IMR-90 (cell line): ENCODE data around the gene GATA5. TPM values are rescaled to one million over a fixed set of nuclear protein-coding genes. Genes with fewer than 3 reads are reported as not detected.
"Not testable (repeated sequence)": the region's sequence is repeated elsewhere in the genome, so short reads cannot be mapped to it uniquely, and the experiment has no call there.

ENCODE experiments used
- ATAC-seq: fragments of 200-7000 bp; cut with Tn5 transposase; 2 replicates; pipeline ENCODE4 v1.9.1; 2020; ENCODE audit warnings: low read depth, mild to moderate bottlenecking, moderate library complexity
- BruUV-seq: library from RNA; stranded (reverse); fragments of 400-500 nt; replicated peaks from 2 replicates; lab custom pipeline; 2021; lab: Mats Ljungman, UMichigan
- CTCF ChIA-PET: fragments of 300-600 bp; formaldehyde crosslinking; extraction: SDS; loops from one replicate; lab custom pipeline; 2021; ENCODE audit warnings: antibody characterized with exemption; lab: Yijun Ruan, JAX
- POLR2A ChIA-PET: fragments of 300-600 bp; sonication (Branson Sonifier 250); formaldehyde crosslinking; loops from one replicate; lab custom pipeline; 2022; ENCODE audit warnings: antibody characterized with exemption; ENCODE audit not compliant: unreplicated experiment; lab: Charles Lee
- DNase-seq: peaks from one replicate; pipeline ENCODE4 v3.0.0; 2013
- H2AFZ ChIP-seq: replicated peaks from 2 replicates; pipeline ENCODE3; 2013; ENCODE audit warnings: low read length, mild to moderate bottlenecking; ENCODE audit not compliant: poor library complexity
- H2AK5ac ChIP-seq: 2 replicates; pipeline ENCODE4 v1.6.1; 2013; ENCODE audit warnings: low read depth, low read length, inconsistent platforms
- H2AK9ac ChIP-seq: replicated peaks from 2 replicates; pipeline ENCODE3; 2013; ENCODE audit warnings: mild to moderate bottlenecking, low read depth, low read length, moderate library complexity; ENCODE audit not compliant: poor library complexity
- H2BK120ac ChIP-seq: 2 replicates; pipeline ENCODE4 v1.6.1; 2013; ENCODE audit warnings: low read depth, low read length, inconsistent platforms
- H2BK15ac ChIP-seq: 3 replicates; pipeline ENCODE4 v1.6.1; 2013; ENCODE audit warnings: low read depth, low read length, inconsistent platforms
- H2BK20ac ChIP-seq: 2 replicates; pipeline ENCODE4 v1.6.1; 2013; ENCODE audit warnings: low read depth, mild to moderate bottlenecking, inconsistent platforms, low read length, moderate library complexity
- H2BK5ac ChIP-seq: 2 replicates; pipeline ENCODE4 v1.6.1; 2013; ENCODE audit warnings: mild to moderate bottlenecking, low read depth, low read length, inconsistent platforms; ENCODE audit not compliant: poor library complexity, severe bottlenecking
- H3K14ac ChIP-seq: replicated peaks from 2 replicates; pipeline ENCODE4 v1.6.1; 2013; ENCODE audit warnings: low read depth, low read length, inconsistent platforms
- H3K18ac ChIP-seq: 2 replicates; pipeline ENCODE4 v1.6.1; 2013; ENCODE audit warnings: low read depth, low read length, control low read depth
- H3K23ac ChIP-seq: 2 replicates; pipeline ENCODE4 v1.6.1; 2013; ENCODE audit warnings: low read depth, low read length, inconsistent platforms
- H3K27ac ChIP-seq: 2 replicates; pipeline ENCODE4 v1.5.1; 2013; ENCODE audit warnings: mild to moderate bottlenecking, control low read depth, low read length; ENCODE audit not compliant: insufficient read depth
- H3K27me3 ChIP-seq: 2 replicates; pipeline ENCODE4 v1.6.1; 2013; ENCODE audit warnings: low read length; ENCODE audit not compliant: control insufficient read depth, insufficient read depth
- H3K36me3 ChIP-seq: 2 replicates; pipeline ENCODE4 v1.6.1; 2013; ENCODE audit warnings: low read length, mixed read lengths; ENCODE audit not compliant: control insufficient read depth, insufficient read depth
- H3K4ac ChIP-seq: 2 replicates; pipeline ENCODE4 v1.6.1; 2013; ENCODE audit warnings: low read depth, low read length, inconsistent platforms
- H3K4me1 ChIP-seq: 2 replicates; pipeline ENCODE4 v1.6.1; 2013; ENCODE audit warnings: low read length, mixed read lengths; ENCODE audit not compliant: control insufficient read depth, insufficient read depth
- H3K4me2 ChIP-seq: 2 replicates; pipeline ENCODE4 v1.6.1; 2013; ENCODE audit warnings: low read depth, mild to moderate bottlenecking, control low read depth, low read length, moderate library complexity
- H3K4me3 ChIP-seq: 2 replicates; pipeline ENCODE4 v1.5.1; 2013; ENCODE audit warnings: low read depth, mild to moderate bottlenecking, control low read depth, low read length, moderate library complexity; ENCODE audit not compliant: insufficient read depth
- H3K56ac ChIP-seq: 2 replicates; pipeline ENCODE4 v1.6.1; 2013; ENCODE audit warnings: low read length, inconsistent platforms; ENCODE audit not compliant: insufficient read depth; ENCODE audit errors: extremely low read depth
- H3K79me1 ChIP-seq, 2 experiments: 2 replicates each; pipeline ENCODE4 v1.6.1; 2013; ENCODE audit warnings: low read length in 2 of 2, inconsistent platforms in 1 of 2, low read depth in 1 of 2
- H3K9ac ChIP-seq: 2 replicates; pipeline ENCODE4 v1.6.1; 2013; ENCODE audit warnings: low read depth, low read length, control low read depth
- H3K9me1 ChIP-seq: 2 replicates; pipeline ENCODE4 v1.6.1; 2013; ENCODE audit warnings: low read length, inconsistent platforms; ENCODE audit not compliant: insufficient read depth
- H3K9me3 ChIP-seq: 2 replicates; pipeline ENCODE4 v1.6.1; 2013; ENCODE audit warnings: low read length; ENCODE audit not compliant: control insufficient read depth, insufficient read depth
- H4K20me1 ChIP-seq: 2 replicates; pipeline ENCODE4 v1.6.1; 2013; ENCODE audit warnings: low read length, inconsistent platforms; ENCODE audit not compliant: insufficient read depth
- H4K5ac ChIP-seq: 2 replicates; pipeline ENCODE4 v1.6.1; 2013; ENCODE audit warnings: mild to moderate bottlenecking, low read depth, low read length, control low read depth
- H4K8ac ChIP-seq, 2 experiments: 2 replicates each; pipeline ENCODE4 v1.6.1; 2013; ENCODE audit warnings: low read depth in 2 of 2, low read length in 2 of 2, control low read depth in 1 of 2, inconsistent platforms in 1 of 2
- H4K91ac ChIP-seq: 2 replicates; pipeline ENCODE4 v1.6.1; 2013; ENCODE audit warnings: low read depth, low read length, inconsistent platforms; ENCODE audit not compliant: insufficient read depth
- WGBS, 2 experiments: methylation state at CpG; one replicate each; pipeline versions ENCODE4 v1.1.5 to v1.1.7; 2013; ENCODE audit warnings: missing lambda C conversion rate in 2 of 2; ENCODE audit not compliant: insufficient read length in 1 of 2; ENCODE audit errors: extremely low coverage in 2 of 2; 5-methylcytosine and 5-hydroxymethylcytosine counted together
- dilution Hi-C: fragments of 300-500 bp; cut with HindIII; formaldehyde crosslinking; loops from one replicate; pipeline ENCODE4 v1.14.3; 2018; ENCODE audit warnings: low sequenced_read_pairs; ENCODE audit not compliant: unreplicated experiment
- in situ Hi-C: fragments of 300-500 bp; cut with MboI; formaldehyde crosslinking; loops from 3 replicates; pipeline ENCODE4 v1.14.3; 2019; ENCODE audit warnings: low sequenced_read_pairs, inconsistent platforms, mixed read lengths
- intact Hi-C: fragments of 100-400 bp; cut with micrococcal nuclease; formaldehyde crosslinking; loops from 2 replicates; pipeline ENCODE4 v1.10.0; 2022
- polyA plus RNA-seq, 3 experiments: library from polyadenylated mRNA; depleted of rRNA; stranded (reverse); fragments of >200 nt; gene quantifications; 2 replicates each; pipeline ENCODE4 v1.2.3, GENCODE V29; 2012; ENCODE audit warnings: low replicate concordance in 1 of 3
- total RNA-seq: library from RNA; depleted of rRNA; stranded (reverse); fragments of >200 nt; gene quantifications from 2 replicates; pipeline ENCODE4 v1.2.3, GENCODE V29; 2012

The GATA5 gene
- total and polyA plus RNA-seq, 2 of the 4 experiments (the other 2 are of a cell fraction): not detected

- BruUV-seq, H3K23ac ChIP-seq, intact Hi-C loops, H2AFZ ChIP-seq, DNase-seq, H3K9ac ChIP-seq, H3K4me1 ChIP-seq, ATAC-seq, H4K5ac ChIP-seq, H3K9me3 ChIP-seq, H2BK120ac ChIP-seq, H3K4me2 ChIP-seq, H2BK5ac ChIP-seq, H3K4ac ChIP-seq, H2AK5ac ChIP-seq, H4K91ac ChIP-seq, dilution Hi-C loops, H4K20me1 ChIP-seq, H2BK20ac ChIP-seq, POLR2A ChIA-PET, H4K8ac ChIP-seq, H3K4me3 ChIP-seq, H2BK15ac ChIP-seq, CTCF ChIA-PET, H3K36me3 ChIP-seq, H3K18ac ChIP-seq, H3K79me1 ChIP-seq, H3K56ac ChIP-seq, H3K9me1 ChIP-seq, H3K14ac ChIP-seq, in situ Hi-C loops, H3K27ac ChIP-seq, H2AK9ac ChIP-seq: not testable (repeated sequence)
- peaks cover 34% of the 10 kb centered on the region for H3K27me3 ChIP-seq
- 100% methylated on average over 2 of the region's 4 CpGs; no CpG with 5 or more reads in 1 of the 2 experiments for WGBS, 2 experiments
Measured at GRCh38 chr20:62426059-62426348, 49.8 kb downstream of the GATA5 start.
